ENCODE results near the gene TMOD1. TPM values are rescaled to one million over a fixed set of nuclear protein-coding genes. Genes with fewer than 3 reads are reported as not detected.

The TMOD1 gene
- total and polyA plus RNA-seq, 10 donors = 1.6 to 5.8 (median 2.7) TPM

DNA sequence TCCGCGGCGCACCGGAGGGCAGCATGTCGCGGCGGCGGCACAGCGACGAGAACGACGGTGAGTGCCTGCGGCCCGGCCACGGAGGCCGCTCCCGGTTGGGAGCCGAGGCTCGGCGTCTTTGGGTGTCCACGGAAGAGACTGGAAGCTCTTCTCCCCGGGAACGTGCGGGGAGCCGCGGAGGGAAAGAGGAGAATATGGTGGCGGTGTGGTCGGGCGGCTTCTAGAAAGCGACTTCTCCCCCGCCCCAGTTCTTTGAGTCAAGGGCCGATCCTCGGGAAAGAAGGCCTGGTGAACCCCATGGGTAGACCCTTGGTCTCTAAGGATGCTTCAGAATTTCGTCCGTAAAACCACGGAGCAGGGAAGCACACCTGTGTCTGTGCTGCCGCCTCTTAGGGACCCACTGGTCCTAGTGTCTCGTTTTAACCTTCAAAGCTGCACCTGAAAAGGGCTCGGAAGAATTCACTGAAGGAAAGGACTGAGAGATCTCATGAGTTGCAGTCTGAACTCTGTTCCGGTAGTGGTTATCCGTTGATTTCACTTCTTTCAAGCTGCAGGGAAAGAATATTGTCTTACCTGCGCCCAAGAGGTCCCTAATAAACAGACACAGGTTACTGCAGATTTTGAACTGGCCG, 132.5 kb downstream of the TMOD1 start:
- Histone ChIP-seq H3K27ac (peak overlapping the region; percentile 93 to 99 (median 96)), H3K4me1 (peaks cover 35 to 77% (median 61%) of the 10 kb centered on the region in 6 donors), H3K9me3 (no peaks in the 10 kb centered on the region), H3K27me3 (replicated peaks in 1 of 7) (no peaks in the 10 kb centered on the region), H3K4me3 (peak overlapping the region; percentile 62 to 98 (median 88)), H3K36me3 (no peaks in the 10 kb centered on the region)
- TF ChIP-seq POLR2AphosphoS5 (IDR thresholded peaks at IDR 0.05) (no peak), POLR2A (IDR thresholded peaks at IDR 0.05) (no peak)
- TF ChIP-seq, protein P1, sequence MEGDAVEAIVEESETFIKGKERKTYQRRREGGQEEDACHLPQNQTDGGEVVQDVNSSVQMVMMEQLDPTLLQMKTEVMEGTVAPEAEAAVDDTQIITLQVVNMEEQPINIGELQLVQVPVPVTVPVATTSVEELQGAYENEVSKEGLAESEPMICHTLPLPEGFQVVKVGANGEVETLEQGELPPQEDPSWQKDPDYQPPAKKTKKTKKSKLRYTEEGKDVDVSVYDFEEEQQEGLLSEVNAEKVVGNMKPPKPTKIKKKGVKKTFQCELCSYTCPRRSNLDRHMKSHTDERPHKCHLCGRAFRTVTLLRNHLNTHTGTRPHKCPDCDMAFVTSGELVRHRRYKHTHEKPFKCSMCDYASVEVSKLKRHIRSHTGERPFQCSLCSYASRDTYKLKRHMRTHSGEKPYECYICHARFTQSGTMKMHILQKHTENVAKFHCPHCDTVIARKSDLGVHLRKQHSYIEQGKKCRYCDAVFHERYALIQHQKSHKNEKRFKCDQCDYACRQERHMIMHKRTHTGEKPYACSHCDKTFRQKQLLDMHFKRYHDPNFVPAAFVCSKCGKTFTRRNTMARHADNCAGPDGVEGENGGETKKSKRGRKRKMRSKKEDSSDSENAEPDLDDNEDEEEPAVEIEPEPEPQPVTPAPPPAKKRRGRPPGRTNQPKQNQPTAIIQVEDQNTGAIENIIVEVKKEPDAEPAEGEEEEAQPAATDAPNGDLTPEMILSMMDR (IDR thresholded peaks at IDR 0.05 in 8 of 11, conservative IDR thresholded peaks at IDR 0.05 in 3 of 11) = no peak
- WGBS, 5 donors = 0 to 1% (median 0%) methylated on average over 19 to 43 of the region's 43 CpGs
- intact Hi-C loops (cut with DNase I; ENCODE audit: low total_unique reads) = no loop called here
- no peak for DNase-seq

DNA sequence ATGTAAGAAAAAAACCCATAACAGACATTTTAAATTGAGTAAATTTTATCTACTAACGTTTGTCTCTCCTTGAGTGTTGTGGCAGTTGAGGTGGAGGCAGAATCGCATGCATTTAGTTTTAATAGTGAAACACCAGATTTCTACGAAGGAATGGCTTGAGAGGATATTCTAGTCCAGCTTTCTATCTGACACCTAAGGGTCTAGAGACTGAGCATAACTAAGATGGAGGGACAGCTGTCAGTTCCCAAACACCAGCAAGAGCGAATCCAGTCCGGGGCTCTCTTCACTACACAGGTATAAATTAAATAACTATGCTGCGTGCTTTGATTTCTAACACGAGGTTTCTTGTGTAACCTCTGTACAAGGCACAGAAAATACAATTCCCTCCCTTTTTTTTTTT, 133.6 kb downstream of the TMOD1 start:
- H3K27me3 ChIP-seq (replicated peaks in 1 of 7) = no peaks in the 10 kb centered on the region
- WGBS, 5 donors = 73 to 82% (median 75%) methylated on average over 7 of the region's 7 CpGs
- intact Hi-C loops (cut with DNase I; ENCODE audit: low total_unique reads) = no loop called here
- no peaks in the 10 kb centered on the region for H3K36me3 ChIP-seq
- peak overlapping the region in 5 of 8 donors; percentile 84 to 93 (median 89) for H3K4me3 ChIP-seq
- no peaks in the 10 kb centered on the region for H3K9me3 ChIP-seq
- no peak overlapping the region for H3K27ac ChIP-seq
- TF ChIP-seq, protein P1 (IDR thresholded peaks at IDR 0.05 in 8 of 11, conservative IDR thresholded peaks at IDR 0.05 in 3 of 11) = no peak
- no peak for TF ChIP-seq POLR2AphosphoS5 (IDR thresholded peaks at IDR 0.05)
- no peak for TF ChIP-seq POLR2A (IDR thresholded peaks at IDR 0.05)
- DNase-seq = no peak
- peaks cover 35 to 85% (median 63%) of the 10 kb centered on the region in 6 donors for H3K4me1 ChIP-seq

DNA sequence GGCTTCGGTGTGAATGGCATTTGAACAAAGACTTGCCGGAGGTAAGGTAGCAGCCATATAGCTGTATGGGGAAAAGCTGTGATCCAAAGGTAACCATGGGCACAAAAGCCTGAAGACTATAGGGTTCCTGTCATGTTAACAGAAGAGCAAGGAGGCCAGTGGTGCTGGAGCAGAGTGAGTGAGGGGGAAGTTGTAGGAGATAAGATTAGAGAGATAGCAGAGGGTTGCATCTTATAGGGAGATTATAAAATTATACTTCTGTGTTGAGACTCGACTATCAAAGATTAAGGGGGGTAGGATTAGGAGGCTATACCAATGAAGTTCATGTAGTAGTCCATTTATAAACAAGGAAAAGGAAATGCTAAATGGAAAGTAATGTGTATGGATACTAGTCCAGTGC, 135.4 kb downstream of the TMOD1 start:
- no peaks in the 10 kb centered on the region for H3K9me3 ChIP-seq
- no peaks in the 10 kb centered on the region for H3K27me3 ChIP-seq (replicated peaks in 1 of 7)
- WGBS, 5 donors = 78 to 90% (median 83%) methylated on average over 3 of the region's 3 CpGs
- no peak for DNase-seq
- no peak overlapping the region for H3K27ac ChIP-seq
- peaks cover 0 to 16% (median 6%) of the 10 kb centered on the region in 6 donors for H3K36me3 ChIP-seq
- H3K4me1 ChIP-seq = peaks cover 29 to 76% (median 57%) of the 10 kb centered on the region in 6 donors
- no peak overlapping the region for H3K4me3 ChIP-seq
- intact Hi-C loops (cut with DNase I; ENCODE audit: low total_unique reads) = no loop called here
- TF ChIP-seq POLR2A (IDR thresholded peaks at IDR 0.05) = no peak
- TF ChIP-seq, protein P1 (IDR thresholded peaks at IDR 0.05 in 8 of 11, conservative IDR thresholded peaks at IDR 0.05 in 3 of 11) = no peak

DNA sequence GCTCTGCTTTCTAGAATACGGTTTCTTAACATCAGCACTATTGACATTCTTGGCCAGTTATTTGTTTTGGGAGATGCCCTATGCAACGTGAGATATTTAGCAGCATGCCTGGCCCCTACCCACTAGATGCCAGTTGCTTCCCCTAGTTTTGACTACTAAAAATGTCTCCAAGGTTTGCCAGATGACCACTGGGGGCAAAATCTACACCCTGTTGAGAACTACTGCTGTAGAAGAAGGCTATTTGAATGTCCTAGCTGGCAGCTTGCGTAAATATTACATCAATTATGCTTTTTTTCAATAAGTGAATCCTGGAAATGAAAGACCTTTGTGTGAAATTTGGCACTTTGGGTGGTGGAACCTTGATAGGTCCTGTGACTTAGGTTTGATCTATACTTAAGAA, 137.2 kb downstream of the TMOD1 start:
- 77 to 87% (median 84%) methylated on average over 3 of the region's 3 CpGs for WGBS, 5 donors
- H3K27me3 ChIP-seq (replicated peaks in 1 of 7) = no peaks in the 10 kb centered on the region
- intact Hi-C loops (cut with DNase I; ENCODE audit: low total_unique reads) = no loop called here

More for the DNA sequence above, 137.2 kb downstream of the TMOD1 start:
- no peak for DNase-seq
- Histone ChIP-seq H3K36me3 (peaks cover 0 to 33% (median 13%) of the 10 kb centered on the region in 6 donors), H3K4me1 (peaks cover 26 to 67% (median 49%) of the 10 kb centered on the region in 6 donors), H3K9me3 (no peaks in the 10 kb centered on the region), H3K4me3 (no peak overlapping the region), H3K27ac (no peak overlapping the region)
- TF ChIP-seq POLR2AphosphoS5 (IDR thresholded peaks at IDR 0.05) = no peak
- no peak for TF ChIP-seq POLR2A (IDR thresholded peaks at IDR 0.05)
- TF ChIP-seq, protein P1 (IDR thresholded peaks at IDR 0.05 in 8 of 11, conservative IDR thresholded peaks at IDR 0.05 in 3 of 11) = no peak
